Fibroblast of lung (primary cell): ENCODE data around the gene KIAA1217. TPM values are rescaled to one million over a fixed set of nuclear protein-coding genes. Genes with fewer than 3 reads are reported as not detected.

Experiments used
- DNase-seq, 2 donors: peaks; one replicate each; pipeline versions ENCODE4 v3.0.0 to v3.0.0-alpha.2; 2010; ENCODE audit warnings: low read depth in 2 of 2
- H2AFZ ChIP-seq: 2 replicates; pipeline ENCODE4 v1.5.1; 2012; ENCODE audit warnings: low read length, control low read depth, inconsistent platforms
- H3K27ac ChIP-seq: 2 replicates; pipeline ENCODE4 v1.5.1; 2011; ENCODE audit warnings: low read length, control low read depth; ENCODE audit not compliant: insufficient read depth
- H3K27me3 ChIP-seq: 2 replicates; pipeline ENCODE4 v1.5.1; 2011; ENCODE audit warnings: mild to moderate bottlenecking, low read length; ENCODE audit not compliant: control insufficient read depth, insufficient read depth
- H3K36me3 ChIP-seq: 2 replicates; pipeline ENCODE4 v1.5.1; 2011; ENCODE audit warnings: low read length; ENCODE audit not compliant: control insufficient read depth, insufficient read depth
- H3K4me1 ChIP-seq: 2 replicates; pipeline ENCODE4 v1.5.1; 2011; ENCODE audit warnings: low read length; ENCODE audit not compliant: control insufficient read depth, insufficient read depth; ENCODE audit errors: extremely low read depth
- H3K4me2 ChIP-seq: 2 replicates; pipeline ENCODE4 v1.5.1; 2011; ENCODE audit warnings: low read length, control low read depth; ENCODE audit not compliant: insufficient read depth; ENCODE audit errors: extremely low read depth
- H3K4me3 ChIP-seq, 4 experiments: fragments of 200-600 bp in 1 of 4; sonication (generic) in 1 of 4; replicated peaks in 1 of 4; 2 replicates each; pipeline ENCODE4 v1.5.1; 2011 to 2016; ENCODE audit warnings: low read length in 4 of 4, low read depth in 3 of 4, mild to moderate bottlenecking in 3 of 4, control low read depth in 2 of 4, inconsistent platforms in 1 of 4, mixed read lengths in 1 of 4; ENCODE audit not compliant: insufficient read depth in 1 of 4; ENCODE audit errors: control extremely low read depth in 1 of 4
- H3K79me2 ChIP-seq: 2 replicates; pipeline ENCODE4 v1.5.1; 2012; ENCODE audit warnings: mild to moderate bottlenecking, low read length, inconsistent platforms; ENCODE audit not compliant: control insufficient read depth, insufficient read depth
- H3K9ac ChIP-seq: 2 replicates; pipeline ENCODE4 v1.5.1; 2011; ENCODE audit warnings: mild to moderate bottlenecking, low read length, control low read depth; ENCODE audit not compliant: insufficient read depth
- H3K9me3 ChIP-seq: 2 replicates; pipeline ENCODE4 v1.5.1; 2012; ENCODE audit warnings: low read depth, low read length; ENCODE audit not compliant: control insufficient read depth, insufficient read depth
- H4K20me1 ChIP-seq: 2 replicates; pipeline ENCODE4 v1.5.1; 2011; ENCODE audit warnings: low read length; ENCODE audit not compliant: control insufficient read depth, insufficient read depth; ENCODE audit errors: extremely low read depth
- CTCF ChIP-seq, 2 donors: IDR thresholded peaks in 1 of 2; conservative IDR thresholded peaks in 1 of 2; 1 replicate in 1 of 2; 2 replicates in 1 of 2; pipeline ENCODE4 v1.5.1; 2011 to 2012; ENCODE audit warnings: low read length in 2 of 2, control low read depth in 1 of 2, inconsistent platforms in 1 of 2, low read depth in 1 of 2, mild to moderate bottlenecking in 1 of 2
- EZH2 ChIP-seq: IDR thresholded peaks from 2 replicates; pipeline ENCODE4 v1.5.1; 2012; ENCODE audit warnings: low read length, control low read depth, mild to moderate bottlenecking; ENCODE audit errors: missing control alignments
- polyA plus RNA-seq, 2 donors: library from polyadenylated mRNA; depleted of rRNA in 1 of 2; stranded (reverse) in 1 of 2; unstranded in 1 of 2; fragments of >200 nt; gene quantifications; 2 replicates each; pipeline ENCODE4 v1.2.1, GENCODE V29; 2011 to 2012; ENCODE audit warnings: missing spikeins in 1 of 2
- total RNA-seq: library from RNA; depleted of rRNA; stranded (reverse); fragments of >200 nt; gene quantifications from 2 replicates; pipeline ENCODE4 v1.2.1, GENCODE V29; 2014

The KIAA1217 gene
- total and polyA plus RNA-seq, 2 donors (not counting 1 experiment from before 2014, with no cell fraction given), result 0.92 to 1.5 TPM

DNA sequence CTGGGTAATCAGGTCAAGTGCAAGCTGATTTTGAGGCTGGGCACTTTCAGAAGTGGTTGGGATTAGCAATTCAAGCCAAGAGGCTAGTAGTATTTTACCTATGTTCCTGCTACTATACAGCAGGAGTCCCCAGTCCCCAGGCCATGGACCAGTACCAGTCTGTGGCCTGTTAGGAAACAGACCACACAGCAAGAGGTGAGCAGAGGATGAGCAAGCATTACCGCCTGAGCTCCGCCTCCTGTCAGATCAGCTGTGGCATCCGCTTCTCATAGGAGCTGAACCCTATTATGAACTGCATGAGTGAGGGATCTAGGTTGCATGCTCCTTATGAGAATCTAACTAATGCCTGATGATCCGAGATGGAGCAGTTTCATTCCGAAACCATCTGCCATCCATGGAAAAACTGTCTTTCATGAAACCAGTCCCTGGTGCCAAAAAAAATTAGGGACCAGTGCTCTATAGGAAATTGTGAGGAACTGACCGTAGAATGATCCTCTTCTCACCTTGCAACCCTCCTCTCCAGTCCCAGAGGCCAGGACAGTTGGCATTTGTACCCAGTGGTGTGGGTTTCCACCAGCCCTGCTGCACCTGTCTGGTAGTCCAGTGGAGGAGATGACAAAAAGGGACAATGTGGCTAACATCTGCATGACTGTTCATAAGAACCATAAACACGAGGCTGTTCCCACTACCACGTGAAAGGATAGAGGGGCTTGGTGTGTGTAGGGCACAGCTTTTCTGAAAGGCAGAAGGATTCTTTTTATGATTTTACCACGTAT lies 172.5 kb downstream of the KIAA1217 start:
- Histone ChIP-seq H3K27ac (no peak overlapping the region), H3K36me3 (no peaks in the 10 kb centered on the region), H2AFZ (no peak overlapping the region), H3K79me2 (no peaks in the 10 kb centered on the region), H3K4me3 (no peak overlapping the region), H3K4me1 (no peaks in the 10 kb centered on the region), H3K27me3 (no peaks in the 10 kb centered on the region), H4K20me1 (no peaks in the 10 kb centered on the region), H3K9ac (no peak overlapping the region), H3K9me3 (no peaks in the 10 kb centered on the region), H3K4me2 (no peak overlapping the region)
- TF ChIP-seq EZH2 (no peak), CTCF (conservative IDR thresholded peaks at IDR 0.05 in 1 of 2, IDR thresholded peaks at IDR 0.05 in 1 of 2; ENCODE audit: low read depth in 1 of 2, low read length in 2 of 2) (no peak)
- no peak for DNase-seq

GRCh38 chr10:24382045-24382444 lies 173.1 kb downstream of the KIAA1217 start:
- DNase-seq, result no peak

GRCh38 chr10:24382596-24382978 lies 173.6 kb downstream of the KIAA1217 start:
- DNase-seq, result peak in 1 of 2 donors; percentile 68
- Histone ChIP-seq H3K4me1 (no peaks in the 10 kb centered on the region), H3K4me2 (no peak overlapping the region)

More at GRCh38 chr10:24382045-24382444, 173.1 kb downstream of the KIAA1217 start:
- Histone ChIP-seq H3K9me3 (no peaks in the 10 kb centered on the region), H4K20me1 (no peaks in the 10 kb centered on the region), H3K79me2 (no peaks in the 10 kb centered on the region), H3K9ac (no peak overlapping the region), H3K36me3 (no peaks in the 10 kb centered on the region), H3K4me1 (no peaks in the 10 kb centered on the region), H3K4me3 (no peak overlapping the region), H3K4me2 (no peak overlapping the region), H3K27me3 (no peaks in the 10 kb centered on the region), H3K27ac (no peak overlapping the region), H2AFZ (no peak overlapping the region)
- TF ChIP-seq EZH2 (no peak), CTCF (conservative IDR thresholded peaks at IDR 0.05 in 1 of 2, IDR thresholded peaks at IDR 0.05 in 1 of 2; ENCODE audit: low read depth in 1 of 2, low read length in 2 of 2) (no peak)

More at GRCh38 chr10:24382596-24382978, 173.6 kb downstream of the KIAA1217 start:
- no peaks in the 10 kb centered on the region for H3K27me3 ChIP-seq
- no peak overlapping the region for H2AFZ ChIP-seq
- no peak overlapping the region for H3K4me3 ChIP-seq
- H3K27ac ChIP-seq, result no peak overlapping the region
- H4K20me1 ChIP-seq, result no peaks in the 10 kb centered on the region
- no peak overlapping the region for H3K9ac ChIP-seq
- no peaks in the 10 kb centered on the region for H3K79me2 ChIP-seq
- no peaks in the 10 kb centered on the region for H3K36me3 ChIP-seq
- H3K9me3 ChIP-seq, result no peaks in the 10 kb centered on the region
- no peak for TF ChIP-seq EZH2
- no peak for TF ChIP-seq CTCF (conservative IDR thresholded peaks at IDR 0.05 in 1 of 2, IDR thresholded peaks at IDR 0.05 in 1 of 2; ENCODE audit: low read depth in 1 of 2, low read length in 2 of 2)
